Activated CD4-positive, alpha-beta T cell treated with anti-CD3 and anti-CD28 coated beads for 48 hours (primary cell): ENCODE measurements around the gene FAM110A.
"Not testable (repeated sequence)": the region's sequence is repeated elsewhere in the genome, so short reads cannot be mapped to it uniquely, and the experiment has no call there.

Experiments
- DNase-seq: peaks from one replicate; pipeline ENCODE4 v3.0.0-alpha.2; 2020

The FAM110A gene

DNA sequence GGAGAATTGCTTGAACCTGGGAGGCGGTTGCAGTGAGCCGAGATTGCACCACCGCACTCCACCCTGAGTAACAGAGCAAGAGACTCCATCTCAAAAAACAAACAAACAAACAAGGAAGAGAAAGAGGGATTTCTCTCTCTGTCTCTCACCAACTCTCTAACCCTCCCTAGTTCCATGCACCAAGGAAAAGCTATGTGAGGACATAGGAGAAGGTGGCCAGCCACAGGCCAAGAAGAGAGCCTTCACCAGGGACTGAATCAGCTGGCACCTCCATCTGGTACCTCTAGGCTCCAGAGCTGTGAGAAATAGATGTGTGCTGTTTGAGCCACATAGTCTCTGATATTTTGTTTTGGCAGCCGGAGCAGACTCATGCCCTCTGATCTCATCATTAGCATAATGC is 9.0 kb upstream of the FAM110A start:
- no peak for DNase-seq

DNA sequence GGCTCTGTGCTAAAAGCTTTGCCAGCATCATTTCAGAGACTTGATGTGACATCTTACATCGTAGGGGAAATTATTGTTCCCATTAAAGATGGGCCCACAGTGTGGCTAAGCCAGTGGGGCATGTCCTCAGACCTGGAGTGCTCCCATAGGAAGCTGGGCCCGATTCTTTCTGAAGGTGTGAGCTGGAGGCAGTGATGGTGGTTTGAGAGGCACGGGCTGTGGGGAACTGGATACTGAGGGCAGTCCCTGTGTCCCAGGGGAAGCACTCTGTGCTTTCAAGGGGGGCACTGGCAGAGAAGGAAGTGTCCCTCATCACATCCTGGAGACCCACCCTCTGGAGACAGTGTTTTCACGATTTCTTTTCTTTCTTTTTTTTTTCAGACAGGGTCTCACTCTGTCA is 8.6 kb upstream of the FAM110A start:
- DNase-seq, result no peak

DNA sequence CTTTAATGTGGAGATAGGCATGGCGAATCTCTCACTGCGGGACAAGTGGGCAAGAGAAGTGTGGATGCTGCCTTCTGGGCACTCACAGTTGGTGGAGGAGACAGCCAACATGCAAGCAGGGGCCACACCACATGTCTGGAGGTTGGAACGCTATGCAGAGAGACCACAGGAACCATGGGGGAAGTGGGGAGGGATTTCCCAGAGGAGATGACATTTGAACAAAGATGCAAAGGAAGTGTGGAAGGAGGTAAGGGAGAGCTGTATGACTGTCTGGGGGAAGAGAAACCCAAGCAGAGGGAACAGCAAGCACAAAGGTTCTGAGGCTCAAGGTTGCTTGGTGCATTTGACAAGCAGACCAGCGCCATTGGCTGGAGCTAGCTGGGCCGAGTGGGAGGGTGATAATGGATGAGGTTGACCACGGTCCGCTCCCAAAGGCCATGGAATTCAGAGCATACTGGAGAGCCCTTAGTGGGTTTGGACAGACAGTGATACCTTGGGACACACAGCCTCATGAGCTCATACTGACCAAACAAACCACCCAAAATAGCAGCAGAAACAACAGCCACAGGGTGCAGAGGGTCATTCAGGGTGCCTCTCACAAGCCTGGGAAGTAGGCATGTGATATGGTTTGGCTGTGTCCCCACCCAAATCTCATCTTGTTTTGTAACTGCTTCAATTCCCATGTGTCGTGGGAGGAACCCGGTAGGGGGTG is 7.6 kb upstream of the FAM110A start:
- no peak for DNase-seq

DNA sequence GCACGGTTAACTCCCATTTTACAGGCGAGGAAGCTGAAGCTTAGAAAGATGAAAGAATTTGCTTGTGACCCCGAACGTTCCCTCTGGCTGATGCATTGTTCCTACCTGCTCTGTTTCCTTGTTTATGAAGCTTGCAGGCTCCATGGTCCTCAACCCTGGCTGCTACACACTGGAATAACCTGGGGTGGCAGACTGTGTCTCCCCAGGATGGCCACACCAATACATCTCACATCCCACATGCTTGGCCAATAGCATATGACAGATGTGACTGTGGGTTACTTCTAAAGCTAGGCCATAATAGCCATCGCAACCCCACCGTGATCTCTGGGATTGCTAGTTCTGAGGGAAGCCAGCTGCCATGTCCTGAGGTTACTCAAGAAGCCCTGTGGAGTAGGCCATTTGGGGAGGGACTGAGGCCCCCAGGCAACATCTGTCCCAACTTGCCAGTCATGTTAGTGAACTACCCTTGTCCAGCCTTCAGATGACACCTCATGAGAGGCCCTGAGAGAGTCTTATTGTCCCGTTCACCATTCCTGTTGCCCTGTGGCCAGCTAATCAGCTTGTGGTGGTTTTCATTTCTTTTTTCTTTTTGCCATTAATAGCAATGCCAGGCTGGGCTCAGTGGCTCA is 6.7 kb upstream of the FAM110A start:
- no peak for DNase-seq

DNA sequence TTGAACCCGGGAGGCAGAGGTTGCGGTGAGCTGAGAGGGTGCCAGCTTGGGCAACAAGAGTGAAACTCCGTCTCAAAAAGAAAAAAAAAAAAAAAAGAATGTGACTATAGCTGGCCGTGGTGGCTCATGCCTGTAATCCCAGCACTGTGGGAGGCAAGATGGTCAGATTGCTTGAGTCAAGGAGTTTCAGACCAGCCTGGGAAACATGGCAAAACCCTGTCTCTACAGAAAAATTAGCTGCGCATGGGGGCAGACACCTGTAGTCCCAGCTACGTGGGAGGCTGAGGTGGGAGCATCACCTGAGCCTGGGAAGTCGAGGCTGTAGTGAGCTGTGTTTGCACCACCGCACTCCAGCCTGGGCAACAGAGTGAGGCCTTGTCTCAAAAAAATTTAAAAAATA is 5.5 kb upstream of the FAM110A start:
- DNase-seq, result not testable (repeated sequence)

DNA sequence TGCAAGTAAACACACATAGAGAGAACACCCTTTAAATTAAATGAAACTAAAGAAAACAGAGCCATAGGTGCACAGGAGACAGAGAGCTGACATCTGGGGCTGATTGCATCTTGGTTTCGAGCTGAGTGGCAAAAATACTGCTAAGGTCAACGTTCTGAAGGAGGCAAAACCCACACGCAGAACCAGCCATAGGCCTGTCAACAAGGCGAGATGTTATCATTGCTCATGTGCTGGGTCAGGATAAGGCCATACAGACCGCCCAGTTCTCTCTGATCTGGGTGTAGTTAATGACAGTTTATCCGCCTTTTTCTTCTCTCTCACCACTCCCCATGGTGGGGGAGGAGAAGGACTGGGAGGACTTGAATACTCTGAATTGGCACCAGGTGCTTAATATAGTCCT is 4.5 kb upstream of the FAM110A start:
- no peak for DNase-seq

DNA sequence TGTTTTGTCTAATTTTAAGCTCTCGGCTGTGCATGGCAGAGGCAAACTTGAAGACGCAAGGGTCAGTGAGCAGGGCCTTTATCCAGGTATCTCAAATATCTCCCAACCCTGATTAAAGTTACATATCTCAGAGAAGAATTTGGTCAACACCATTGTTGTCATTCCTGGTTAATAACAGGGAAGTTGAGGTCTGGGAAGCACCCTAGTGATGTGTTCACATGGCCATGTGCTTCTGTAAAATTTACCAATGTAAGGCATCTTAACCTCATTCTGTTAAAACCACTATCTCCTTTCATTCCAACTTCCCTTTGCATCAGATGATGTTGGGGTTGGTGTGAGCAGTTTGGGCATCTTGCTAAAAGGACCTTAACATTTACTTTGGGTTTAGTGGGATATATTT is 4.0 kb upstream of the FAM110A start:
- DNase-seq, result no peak

DNA sequence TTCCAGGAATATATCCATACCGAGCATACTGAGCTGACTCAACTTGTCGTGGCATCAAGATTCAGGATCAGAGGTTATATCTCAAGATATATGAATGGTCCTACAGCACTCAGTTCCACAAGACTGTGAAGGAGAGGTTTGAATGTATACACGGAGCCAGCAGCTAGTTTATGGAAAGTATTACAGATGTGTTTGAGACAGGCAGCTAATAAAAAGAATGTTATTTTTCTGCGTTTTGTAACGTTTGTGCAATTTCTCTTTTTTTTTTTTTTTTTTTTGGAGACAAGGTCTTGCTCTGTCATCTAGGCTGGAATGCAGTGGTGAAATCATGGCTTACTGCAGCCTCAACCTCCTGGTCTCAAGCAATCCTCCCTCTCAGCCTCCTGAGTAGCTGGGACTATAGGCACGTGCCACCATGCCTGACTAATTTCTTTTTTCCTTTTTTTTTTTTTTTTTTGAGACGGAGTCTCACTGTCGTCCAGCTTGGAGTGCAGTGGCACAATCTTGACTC is 3.4 kb upstream of the FAM110A start:
- DNase-seq, result no peak

DNA sequence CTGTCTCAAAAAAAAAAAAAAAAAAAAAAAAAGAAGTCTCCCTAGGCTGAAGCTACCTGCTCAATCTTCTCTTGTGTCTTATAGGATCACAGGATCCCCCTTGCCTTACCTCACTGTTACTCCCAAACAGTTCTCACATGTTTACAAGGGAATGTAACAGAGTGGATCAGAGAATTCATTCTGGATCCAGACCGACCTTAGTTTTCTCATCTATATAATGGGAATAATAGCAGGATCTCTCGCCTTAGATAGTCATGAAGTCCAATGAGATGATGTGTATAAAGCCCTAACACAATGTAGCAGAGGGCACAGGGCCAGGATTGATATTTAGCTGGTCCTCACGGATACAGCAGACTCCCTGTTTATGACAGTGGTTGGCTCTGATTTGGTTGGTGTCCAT is 2.3 kb upstream of the FAM110A start:
- DNase-seq, result no peak

DNA sequence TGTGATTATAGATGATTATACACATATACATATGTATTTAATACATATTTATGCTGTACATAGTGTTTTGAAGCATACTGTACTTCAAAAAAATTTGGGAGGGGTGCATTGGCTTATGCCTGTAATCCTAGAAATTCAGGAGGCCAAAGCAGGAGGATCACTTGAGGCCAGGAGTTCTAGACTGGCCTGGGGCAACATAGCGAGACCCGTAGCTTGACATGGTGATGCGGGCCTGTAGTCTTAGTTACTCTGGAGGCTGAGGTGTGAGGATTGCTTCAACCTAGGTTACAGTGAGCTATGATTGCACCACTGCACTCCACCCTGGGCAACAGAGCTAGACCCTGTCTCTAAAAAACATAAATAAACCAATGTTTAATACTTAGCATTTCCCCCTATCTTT is 1.6 kb upstream of the FAM110A start:
- DNase-seq, result no peak

DNA sequence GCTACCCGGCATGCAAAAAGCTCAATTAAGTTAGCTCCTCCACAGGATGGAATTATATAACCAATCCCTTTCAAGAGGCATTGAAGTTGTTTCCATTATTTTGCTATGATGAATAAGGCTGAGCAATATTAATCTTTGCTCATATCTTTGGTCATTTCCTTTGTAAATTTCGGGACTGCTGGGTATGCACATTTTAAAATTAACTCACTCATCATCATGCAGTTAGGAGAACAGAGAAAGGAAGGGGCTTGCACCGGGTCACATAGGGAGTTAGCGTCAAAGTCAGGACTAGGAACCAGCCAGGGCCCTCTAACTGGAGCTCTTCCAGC is 430 bp upstream of the FAM110A start:
- no peak for DNase-seq

DNA sequence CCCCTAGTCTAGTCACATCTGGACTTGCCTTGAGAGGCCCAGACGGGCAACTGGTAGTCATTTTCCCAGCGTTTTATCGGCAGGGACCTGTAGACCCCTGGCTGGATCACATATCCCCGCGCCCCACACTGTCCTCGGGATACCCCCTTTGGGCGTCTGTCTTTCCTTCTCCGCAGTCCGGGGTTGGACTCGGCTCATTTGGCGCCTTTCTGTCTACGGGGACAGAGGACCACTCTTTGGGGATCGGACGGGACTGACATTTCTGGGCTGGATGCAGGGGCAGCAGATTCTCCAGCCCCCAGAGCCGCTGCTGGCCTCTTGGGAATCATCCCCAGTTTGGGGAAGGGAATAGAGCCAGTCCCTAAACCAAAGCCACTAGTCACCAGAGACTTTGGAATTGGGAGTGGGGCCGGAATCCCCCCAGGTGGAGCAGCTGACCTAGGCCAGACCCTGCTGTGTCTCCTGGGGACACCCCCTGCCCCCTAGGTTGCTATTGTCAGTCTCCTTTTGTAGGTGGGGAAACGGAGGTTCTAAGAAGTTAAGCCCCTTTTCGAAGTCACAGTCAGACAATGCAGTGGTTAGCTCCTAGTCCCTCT is 734 bp downstream of the FAM110A start:
- DNase-seq, result no peak

DNA sequence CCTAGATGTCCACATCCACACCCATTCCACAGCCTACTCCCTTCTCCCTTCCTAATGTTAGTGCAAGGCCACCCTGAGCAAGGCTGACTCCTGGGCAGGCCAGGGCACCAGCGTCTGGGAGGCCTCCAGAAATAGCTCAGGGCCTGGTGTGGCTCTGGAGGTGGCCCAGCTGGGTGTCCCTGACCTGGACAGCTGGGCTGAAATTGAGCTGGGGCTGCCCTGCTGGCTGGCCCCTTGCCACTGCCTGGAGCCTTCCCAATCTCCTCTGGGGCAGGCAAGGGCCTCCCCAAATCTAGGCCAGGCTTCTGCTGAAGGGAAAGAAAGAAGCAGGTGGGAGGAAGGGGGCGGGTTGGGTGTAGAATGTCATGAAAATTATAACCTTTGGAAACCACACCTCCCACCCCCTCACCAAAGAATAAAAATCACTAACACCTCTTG is 2.1 kb downstream of the FAM110A start:
- peak; percentile 52 for DNase-seq

DNA sequence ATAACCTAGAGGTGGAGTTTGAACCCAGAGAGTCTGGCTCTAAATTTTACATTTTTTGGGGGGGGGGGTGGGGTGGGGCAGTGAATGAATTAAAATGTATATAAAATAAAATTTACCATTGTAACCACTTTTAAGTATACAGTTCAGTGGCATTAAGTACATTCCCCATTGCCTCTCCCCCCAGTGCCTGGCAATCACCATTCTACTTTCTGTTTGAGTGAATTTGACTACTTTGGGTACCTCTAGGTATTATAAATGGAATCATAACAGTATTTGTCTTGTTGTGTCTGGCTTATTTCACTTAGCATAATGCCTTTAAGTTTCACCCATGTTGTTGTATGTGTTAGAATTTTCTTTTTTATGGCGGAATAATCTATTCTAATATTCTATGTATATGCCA is 2.7 kb downstream of the FAM110A start:
- no peak for DNase-seq

DNA sequence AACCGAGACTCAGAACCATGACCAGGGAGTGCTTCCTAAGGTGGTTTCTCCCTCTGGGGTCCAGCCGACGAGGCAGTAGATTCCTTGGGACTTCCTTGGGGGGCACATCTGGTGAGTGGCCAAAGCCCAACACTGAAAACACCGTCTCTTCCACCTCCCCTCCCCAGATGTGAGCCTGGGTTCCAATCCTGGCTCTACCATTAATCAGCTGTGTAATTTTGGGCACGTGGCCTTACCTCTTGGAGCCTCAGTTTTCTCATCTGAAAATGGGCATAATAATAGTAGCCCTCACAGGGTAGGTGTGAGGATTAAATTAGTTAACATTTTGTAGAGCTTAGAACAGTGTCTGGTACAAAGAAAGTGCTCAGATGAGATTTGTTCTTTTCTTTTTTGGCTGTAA is 5.5 kb downstream of the FAM110A start:
- no peak for DNase-seq

DNA sequence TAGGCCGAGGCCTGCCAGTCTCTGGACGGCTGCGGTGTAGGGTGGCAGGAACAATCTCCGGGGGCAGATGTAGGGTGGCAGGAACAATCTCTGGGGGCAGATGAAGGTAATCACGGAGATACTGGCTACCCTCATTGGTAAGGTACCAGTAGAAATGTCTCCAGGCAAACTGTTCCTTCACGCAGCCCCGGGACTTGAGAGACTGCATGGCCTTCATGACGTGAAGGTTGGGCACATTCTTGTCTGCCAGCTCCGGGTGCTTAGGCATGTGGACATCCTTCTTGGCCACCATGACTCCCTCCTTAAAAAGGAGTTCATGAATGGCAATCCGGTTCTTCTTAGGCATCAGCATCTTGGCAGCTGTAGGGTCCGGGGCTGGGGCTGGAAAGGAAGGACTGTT is 6.1 kb downstream of the FAM110A start:
- no peak for DNase-seq

DNA sequence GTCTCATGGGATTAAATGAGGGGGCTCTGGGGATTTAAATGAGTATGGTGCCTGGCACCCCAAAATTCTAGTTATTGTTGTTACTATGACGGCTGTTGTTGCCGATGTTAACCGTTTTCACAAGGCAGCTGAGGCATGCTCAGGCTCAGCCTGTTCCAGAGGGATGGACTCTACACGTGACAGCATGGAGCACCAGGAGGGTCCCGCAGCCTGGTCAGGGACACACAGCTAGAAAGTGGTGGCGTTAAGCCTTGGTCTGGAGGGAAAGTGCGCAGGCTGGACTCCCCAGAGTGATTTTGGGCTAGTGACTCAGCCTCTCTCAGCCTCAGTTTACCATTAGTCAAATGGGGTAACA is 7.0 kb downstream of the FAM110A start:
- DNase-seq, result no peak

DNA sequence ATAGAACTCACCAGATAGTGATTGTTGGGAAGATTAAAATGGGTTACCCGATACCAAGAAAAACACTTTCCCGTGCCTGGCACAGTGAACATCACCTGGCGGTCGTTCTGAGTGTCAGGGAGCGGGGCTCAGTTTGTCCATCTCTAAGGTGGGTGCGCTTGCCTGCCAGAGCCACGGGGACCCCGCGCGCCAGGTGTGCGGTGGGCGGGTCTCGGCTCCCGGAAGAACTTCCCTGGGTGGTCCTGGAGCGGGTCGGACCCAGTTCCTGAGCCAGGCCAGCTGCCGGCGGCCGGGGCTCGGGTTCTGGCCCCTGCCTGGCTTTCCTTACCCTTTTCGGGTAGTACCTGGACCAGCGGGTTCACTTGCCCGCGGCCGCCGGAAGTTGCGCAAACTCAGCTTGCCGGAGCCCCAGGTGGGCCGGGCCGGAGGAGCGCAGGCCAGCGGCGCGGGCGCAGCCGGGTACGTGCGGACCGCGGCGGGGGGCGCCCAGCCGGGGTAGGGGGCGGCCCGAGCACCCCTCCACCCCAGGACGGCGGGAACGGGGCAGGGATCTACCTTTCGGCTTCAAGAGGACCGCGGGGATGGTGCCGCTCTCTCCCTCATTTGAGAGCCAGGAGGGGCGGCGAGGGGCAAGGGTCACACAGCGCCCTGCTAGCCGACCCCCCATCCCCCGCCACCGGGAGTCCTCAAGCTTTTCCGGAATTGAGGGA is 7.5 kb downstream of the FAM110A start:
- DNase-seq, result peak; percentile 46

DNA sequence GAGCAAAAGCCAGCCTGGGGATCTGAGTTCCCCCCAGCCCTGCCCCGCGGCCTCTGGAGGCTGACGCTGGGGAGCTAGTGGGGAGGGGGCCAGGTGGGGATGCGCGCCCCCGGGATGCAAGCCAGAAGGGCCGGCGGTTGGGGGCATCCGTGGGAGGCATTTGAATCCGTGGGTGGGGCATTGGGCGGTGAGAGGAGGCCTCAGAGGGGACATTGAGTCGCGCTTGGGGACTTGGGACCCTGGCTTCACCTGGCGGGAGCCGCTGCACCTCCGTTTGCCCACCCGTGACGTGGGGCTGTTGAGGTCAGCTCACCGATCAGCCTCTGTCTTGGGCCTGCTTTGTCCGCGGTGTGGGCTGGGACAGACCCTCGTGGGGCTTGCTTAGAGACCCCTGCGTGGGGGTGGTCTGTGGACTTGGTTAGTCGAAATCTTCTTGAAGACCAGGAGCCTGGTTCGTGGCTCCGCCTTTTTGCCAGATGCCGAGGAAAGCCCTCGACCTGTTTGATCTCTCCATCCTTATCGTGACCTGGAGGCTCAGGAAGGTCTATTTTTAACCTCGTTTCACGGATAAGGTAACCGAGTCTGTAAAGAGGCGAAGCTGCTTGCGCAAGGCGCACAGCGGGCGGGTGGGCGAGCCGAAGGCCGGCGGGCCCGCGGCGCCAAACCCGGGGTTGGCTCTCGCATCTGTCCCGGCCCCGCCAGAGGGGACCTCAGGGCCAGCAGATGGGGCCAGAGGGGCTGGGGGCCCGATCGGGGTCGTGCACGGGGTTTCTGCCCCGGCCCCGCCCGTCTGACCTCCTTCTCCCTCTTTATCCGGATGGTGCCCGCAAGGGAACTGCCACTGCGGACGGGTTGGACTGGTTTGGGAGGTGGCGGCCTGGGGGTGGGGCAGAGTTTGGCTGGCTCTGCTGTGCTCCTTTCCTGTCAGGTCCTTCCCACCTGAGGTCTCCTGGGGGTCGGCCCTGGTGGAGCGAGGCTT is 8.3 kb downstream of the FAM110A start:
- DNase-seq, result no peak

DNA sequence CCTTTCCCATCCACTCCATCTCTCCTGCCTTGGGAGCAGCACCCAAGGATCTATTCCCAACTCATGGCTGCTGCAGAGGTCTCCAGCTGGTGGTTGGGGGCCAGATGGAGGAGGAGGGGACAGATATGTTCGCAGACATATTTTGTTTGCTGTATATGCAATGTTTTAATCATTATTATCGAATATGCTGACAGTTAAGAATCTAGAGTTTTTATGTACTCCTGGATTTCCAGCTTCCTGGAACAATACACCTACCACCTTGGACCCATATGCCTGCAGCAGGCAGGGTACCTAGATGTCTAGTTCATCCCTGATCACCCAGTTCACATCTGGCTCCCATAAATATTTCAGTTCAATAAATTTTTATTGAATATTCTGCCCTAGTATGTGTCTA is 9.0 kb downstream of the FAM110A start:
- DNase-seq, result no peak

DNA sequence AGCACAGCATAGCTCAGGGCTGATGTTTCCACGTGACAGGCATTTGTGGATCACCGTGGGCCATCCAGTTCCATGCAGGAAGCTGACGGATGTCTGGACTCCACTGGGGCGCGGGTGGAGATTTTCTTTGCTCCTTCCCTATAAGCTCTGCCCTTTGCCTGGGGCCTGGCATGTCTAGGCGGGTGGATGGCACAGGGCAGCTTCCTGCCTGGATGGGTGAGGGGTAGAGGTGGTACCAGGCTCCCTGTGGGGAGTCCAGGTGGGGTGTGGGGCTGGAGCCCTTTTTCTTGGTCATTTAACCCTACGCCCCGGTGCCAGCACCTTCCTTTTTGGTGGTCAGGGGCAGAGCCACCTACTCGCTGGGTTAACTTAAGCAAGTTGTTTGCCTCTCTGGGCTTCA is 10.4 kb downstream of the FAM110A start:
- no peak for DNase-seq

DNA sequence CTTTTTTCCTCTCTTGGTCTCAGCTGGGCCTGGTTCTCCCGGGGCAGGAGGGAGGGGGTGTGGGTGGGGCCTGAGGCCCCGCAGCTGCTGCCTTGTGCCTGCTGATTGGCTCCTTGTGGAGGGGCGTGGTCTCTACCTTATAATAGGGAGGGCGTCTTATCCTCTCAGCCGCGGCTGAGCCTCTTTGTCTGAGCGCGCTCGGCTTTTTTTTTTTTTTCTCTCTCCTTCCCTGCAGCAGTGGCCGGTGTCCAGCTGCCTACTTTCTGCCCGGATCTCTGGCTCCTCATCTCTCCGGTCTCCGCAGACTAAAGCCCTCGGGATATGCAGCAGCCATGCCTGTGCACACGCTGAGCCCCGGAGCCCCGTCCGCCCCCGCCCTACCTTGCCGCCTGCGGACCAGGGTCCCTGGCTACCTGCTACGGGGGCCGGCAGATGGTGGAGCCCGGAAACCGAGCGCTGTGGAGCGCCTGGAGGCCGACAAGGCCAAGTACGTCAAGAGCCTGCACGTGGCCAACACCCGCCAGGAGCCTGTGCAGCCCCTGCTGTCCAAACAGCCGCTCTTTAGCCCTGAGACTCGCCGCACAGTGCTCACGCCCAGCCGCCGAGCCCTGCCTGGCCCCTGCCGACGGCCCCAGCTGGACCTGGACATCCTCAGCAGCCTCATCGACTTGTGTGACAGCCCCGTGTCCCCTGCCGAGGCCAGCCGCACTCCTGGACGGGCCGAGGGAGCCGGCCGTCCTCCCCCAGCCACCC is 11.1 kb downstream of the FAM110A start:
- peak; percentile 91 for DNase-seq
